Activated CD4-positive, alpha-beta T cell treated with anti-CD3 and anti-CD28 coated beads, Interleukin-2, amount 50 U/mL, for 24 hours (primary cell): ENCODE measurements around the gene EIF2S1.
A peak's percentile ranks its signal among the peaks of the same experiment; 100 is the strongest.
"Not testable (repeated sequence)": the region's sequence is repeated elsewhere in the genome, so short reads cannot be mapped to it uniquely, and the experiment has no call there.

Experiments
- DNase-seq, 2 donors: peaks; one replicate each; pipeline ENCODE4 v3.0.0-alpha.2; 2020; ENCODE audit warnings: low read depth in 1 of 2, low spot score in 1 of 2

EIF2S1 gene

DNA sequence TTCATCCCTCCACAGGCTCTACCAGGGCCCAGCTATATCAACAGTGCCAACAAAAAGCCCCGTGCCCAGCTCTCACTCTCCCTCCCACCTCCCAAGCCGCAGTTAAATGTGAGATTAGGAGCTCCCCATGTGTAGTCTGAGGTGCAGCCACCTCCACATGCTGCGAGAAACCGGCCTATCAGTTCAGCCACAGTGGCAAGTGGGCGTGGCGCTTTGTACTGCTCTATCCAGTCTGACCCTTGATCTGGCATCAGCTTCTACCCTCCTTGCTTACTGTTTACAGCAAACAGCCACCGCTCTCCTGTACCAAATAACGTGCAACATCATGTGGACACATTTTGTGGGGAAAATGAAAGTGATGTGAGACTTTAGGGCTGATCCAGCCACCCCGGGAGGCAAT lies 50.2 kb downstream of the EIF2S1 start:
- no peak for DNase-seq

DNA sequence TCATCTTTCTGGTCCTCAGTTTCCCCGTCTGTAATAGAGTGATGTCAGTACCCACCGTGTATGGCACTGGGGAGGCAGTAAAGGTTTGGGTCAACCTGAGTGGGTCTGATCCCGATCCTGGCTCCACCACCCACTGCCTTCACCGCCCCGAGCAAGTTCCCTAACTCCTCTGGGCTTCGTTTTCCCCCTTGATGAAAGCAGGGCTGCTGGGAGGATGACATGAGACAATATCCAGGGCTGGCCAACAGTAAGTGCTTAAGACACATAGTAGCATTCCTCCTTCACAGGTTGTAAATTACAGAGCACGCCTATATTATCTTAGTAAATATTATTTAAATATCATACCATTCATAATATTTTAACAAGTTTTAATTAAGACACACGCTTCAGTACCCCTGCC lies 51.2 kb downstream of the EIF2S1 start:
- no peak for DNase-seq

DNA sequence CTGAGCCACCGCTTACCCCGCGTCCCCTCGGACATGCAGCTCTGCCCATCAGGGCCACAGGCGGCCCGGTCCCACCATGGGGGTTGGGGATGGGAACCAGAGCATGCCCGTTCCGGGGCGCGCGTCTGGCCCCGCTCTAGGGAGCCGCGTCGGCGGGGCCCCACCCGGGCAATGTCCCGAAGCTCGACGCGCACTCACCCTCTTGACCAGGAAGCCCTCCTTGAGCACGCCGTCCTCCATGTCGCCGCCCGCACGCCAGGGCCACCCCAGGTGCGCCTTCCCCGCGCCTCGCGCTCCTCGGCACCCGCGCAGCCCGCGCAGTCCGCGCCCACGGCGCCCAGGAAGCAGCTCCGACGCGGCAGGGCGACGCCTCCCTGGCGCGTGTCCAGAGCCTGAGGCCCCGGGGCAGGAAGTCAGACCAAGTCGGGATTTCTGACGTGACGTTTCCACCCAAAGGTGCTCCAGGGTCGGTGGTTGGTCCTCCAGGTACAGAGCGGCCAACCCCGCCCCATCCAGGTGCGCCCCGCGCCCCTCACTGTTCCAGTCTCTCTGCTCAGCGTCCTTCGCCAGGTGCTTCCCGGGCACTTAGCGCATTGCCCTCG lies 51.8 kb downstream of the EIF2S1 start, which contains the start of gene PLEK2:
PLEK2 (minus strand) TSS at position 346 of the 602 bp plus-strand sequence; CDS start at position 240, 106 bp downstream.
- DNase-seq, result peak; percentile 6 to 13

DNA sequence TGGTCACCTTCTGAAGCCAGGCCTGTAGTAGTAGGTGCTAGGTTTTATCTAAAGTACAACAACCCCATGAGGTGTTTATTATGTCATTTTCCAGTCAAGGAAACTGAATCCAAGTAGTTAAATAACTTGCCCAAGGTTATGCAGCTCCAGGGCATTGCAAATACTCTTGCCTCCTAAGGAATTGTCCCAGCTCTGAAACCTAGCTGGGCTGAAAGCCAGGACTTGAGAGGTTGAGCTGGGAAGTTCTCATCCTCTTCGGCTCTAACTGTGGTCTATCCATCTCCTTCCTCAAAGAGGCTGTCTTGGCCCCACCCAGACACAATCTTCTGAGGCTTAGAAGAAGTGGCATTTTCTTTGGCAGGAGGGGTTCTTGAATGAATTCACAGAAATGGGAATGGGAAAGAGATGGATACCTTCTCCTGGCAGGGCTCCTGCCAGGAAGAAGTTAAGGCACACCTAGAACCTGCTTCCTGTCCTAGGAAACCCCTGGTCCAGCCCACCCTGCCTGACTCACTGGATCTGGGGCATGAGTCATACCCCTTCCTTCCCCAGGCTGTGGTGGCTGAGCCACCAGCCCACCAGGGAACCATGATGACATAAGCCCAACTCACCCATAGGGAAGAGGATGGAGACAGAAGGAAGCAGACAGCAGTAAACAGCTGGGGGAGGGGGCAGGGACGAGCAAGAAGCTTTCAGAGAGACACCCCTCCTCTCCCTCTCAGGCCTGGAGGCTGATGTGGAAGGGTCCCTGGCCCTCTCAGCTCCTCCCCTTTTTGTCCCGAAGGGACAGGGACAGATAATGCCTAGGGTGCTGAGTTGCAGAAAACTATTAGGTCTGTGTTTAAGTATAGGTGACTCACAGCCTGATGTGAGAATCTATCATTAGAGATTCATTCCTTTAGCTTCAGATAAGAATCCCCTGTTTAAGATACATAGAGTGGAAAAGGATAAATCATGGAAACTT lies 54.0 kb downstream of the EIF2S1 start:
- DNase-seq, result peak in 1 of 2 donors; percentile 20

DNA sequence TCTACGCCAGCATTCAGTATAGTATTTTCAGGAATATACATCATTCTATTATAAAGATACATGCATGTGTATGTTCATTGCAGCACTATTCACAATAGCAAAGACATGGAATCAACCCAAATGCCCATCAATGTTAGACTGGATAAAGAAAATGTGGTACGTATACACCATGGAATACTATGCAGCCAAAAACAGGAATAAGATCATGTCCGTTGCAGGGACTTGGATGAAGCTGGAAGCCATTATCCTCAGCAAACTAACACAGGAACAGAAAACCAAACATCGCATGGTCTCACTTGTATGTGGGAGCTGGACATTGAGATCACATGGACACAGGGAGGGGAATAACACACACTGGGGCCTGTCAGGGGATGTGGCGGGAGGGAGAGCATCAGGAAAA lies 55.5 kb downstream of the EIF2S1 start:
- not testable (repeated sequence) for DNase-seq

DNA sequence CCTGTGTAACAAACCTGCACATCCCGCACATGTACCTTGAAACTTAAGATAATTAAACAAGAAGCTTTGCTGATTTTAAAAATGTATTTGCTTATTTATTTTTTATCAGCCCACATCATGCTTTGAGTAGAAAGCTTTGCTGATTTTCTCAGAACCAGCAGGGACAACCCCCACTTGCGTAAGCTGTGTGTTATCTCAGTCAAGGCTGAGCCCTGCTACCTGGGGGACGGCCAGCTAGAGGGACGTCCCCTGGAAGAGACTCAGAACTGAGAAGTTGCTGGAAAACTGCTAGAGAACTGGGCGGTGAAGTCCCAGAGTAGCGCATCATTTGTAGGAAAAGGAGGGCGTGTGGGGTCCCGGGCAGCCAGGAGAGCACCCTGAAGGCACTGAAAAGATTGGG lies 56.0 kb downstream of the EIF2S1 start:
- no peak for DNase-seq

DNA sequence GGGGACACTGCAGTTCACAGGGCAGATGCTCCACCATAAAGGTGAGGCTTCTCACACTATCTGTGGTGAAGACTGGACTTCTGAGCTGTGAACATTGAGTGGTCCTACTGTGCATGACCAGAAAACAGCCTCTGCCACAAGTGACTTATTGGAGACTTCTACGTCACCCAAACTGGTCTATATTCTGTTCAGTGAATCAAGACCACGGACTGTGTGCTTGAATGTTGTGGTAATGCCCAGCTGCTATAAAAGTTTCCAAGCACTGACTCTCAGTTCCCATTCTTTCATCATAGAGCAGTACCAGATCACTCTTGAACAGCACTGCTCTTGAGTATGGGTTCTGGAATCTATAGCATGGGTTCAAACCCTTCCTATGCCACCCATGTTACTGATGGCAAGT lies 56.7 kb downstream of the EIF2S1 start:
- no peak for DNase-seq

DNA sequence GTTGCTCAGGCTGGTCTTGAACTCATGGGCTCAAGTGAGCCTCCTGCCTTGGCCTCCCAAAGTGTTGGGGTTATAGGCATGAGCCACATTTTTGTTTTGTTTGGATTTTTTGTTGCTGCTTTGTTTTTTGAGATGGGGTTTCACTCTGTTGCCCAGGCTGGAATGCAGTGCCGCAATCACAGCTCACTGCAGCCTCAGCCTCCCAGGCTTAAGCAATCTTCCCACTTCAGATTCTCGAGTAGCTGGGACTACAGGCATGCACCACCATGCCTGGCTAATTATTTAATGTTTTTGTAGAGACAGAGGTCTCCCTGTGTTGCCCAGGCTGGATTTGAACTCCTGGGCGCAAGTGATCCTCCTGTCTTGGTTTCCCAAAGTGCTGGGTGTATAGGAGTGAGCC lies 57.5 kb downstream of the EIF2S1 start:
- DNase-seq, result no peak

DNA sequence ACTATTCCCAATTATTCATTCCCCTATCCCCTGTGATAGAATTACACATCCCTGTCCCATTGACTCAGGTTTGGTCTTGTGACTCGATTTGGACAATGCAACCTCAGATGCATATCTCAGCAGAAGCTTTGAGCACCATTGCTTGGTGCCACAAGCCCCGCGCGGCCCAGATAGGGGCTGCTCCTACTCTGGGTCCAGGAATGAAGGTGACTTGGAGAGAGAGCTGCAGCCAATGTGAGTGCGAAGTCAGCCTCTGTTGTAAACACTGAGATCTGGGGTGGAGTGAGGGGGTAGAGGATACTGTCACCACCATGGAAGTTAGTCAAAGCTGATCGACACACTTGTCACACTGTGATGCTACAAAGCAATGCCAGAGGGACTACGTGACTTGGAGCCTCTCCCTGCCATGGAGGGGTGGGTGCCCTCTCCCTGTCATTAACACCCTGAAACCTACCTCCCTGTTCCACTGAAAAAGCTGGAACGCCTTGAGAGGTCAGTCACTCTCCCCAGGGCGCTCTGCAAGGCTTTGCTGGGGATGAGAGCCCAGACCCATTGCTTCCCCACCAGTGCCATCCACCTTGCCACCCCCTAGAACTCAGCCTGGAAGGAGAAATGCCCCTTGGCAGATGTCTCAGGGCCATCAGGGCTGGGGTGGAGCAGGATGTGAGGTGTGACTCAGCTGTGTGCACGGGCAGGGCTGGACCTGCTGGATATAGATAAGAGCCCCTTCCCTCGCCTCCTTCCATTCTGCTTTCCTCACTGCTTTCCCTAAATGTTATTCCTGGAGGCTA lies 58.5 kb downstream of the EIF2S1 start:
- DNase-seq, result no peak

DNA sequence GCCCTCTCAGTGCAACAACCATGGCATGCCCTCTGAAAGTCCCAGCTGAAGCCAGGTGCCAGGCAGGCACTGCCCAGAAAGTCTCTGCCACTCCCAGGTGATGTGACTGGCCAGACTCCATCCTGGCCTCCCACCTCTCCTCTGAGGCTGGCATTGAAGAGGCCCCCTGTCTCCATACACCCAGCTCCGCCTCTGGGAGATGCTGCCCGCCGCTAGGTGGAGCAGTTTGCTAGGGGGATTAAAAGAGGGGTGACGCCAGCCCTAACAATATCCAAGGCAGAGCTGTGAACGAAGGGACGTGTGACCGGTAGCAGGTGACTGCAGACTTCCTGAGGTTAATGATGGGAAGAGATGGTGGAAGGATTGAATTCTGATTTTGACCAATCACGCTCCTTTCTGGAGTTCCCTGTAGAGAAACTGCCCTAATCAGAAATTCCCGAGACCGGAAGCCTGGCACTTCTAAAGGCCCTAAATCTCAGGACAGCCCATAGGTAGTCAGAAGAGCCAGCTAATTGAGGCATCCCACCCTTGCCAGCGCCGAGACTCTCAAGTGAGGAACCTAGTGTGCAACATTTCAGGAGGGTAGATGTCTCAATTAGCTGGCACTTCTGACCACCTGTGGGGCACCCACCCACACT lies 60.1 kb downstream of the EIF2S1 start:
- no peak for DNase-seq

DNA sequence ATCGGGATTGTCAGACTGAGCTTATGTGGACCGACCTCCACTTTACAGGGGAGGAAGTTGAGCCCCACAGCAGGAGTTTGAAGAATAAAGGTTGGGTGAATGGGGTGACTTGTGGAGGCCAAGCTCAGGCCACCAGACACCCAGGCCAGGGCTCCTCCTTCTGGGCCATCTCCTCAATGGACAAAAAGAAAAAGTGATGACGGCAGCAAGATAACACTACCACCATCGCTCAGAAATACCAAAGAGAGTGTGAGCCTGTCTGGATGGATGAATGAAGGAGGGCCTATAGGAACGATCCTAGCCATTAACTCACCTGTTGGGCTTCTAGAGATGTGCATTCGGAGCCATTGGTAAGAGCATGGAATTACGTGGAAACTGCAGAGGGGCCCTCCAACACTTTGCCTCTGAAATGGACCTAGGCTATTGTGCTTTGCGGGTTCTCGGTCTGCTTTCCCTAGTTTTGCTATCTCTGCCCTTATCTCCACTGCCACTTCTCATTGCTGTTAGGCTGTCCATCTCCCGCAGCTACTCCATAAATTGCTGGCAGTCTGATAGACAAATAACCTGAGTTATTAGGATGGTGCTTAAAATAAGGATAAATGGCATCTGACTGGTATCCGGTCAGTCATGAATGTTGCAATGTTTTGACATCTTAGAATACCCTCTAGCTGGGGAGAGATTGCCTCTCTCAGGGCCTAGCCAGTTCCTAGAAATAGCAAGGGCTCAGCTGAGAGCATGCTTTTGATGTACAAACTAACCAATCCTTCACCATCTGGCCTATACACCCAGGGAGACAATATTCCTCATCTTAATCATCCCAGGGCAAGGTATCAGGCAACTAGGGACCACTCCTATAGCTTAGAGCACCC lies 61.5 kb downstream of the EIF2S1 start:
- no peak for DNase-seq

DNA sequence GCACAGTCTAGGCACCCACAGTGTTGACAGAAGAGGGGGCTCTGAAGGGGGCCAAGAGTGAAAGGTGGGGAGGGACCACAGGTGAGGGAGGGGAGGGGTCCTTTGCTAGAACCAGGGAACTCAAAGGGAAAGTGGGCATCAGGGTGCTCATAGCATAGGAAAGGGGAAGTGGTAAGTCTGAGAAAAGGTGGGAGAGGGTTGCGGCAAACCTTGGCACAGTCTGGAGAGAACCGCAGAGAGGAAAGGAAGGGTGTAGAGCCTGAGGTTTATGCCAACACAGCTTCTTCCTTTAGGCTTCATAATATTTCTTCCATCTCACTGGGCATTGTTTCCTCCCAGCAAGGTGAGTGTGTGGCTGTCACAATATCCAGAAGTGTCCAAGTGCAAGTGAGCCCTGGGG lies 63.3 kb downstream of the EIF2S1 start:
- DNase-seq, result no peak

DNA sequence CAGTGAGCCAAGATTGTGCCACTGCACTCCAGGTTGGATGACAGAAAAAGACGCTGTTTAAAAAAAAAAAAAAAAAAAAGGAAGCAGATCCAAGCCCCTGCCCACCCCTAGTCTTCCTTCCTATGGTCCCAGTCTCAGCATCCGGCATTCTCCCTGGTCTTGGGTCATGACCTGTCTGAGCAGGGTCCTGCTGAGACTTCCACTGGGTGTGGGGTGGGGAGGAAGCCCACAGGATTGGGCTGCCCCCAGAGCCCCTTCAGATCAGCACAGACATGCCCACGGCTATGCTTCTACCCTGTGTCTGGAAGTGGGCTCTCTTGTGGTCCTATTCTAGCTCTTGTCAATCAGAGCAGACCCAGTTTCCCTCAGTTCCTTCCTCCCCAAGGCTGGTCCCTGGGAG lies 64.4 kb downstream of the EIF2S1 start:
- DNase-seq, result no peak

DNA sequence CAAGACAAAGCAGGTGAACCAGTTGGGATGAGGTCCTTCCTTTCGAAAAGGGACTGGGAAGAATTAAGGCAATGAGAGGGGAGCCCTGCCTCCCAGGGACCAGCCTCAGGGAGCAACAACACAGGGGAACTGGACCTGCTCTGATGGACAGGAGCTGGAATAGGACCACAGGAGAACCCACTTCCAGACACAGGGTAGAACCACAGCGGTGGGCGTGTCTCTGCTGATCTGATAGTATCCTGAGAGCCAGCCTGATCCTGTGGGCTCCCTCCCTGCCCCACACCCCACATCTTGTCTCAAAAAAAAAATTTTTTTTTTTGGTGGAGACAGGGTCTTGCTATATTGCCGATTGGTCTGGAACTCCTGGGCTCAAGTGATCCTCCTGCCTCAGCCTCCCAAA lies 65.5 kb downstream of the EIF2S1 start:
- no peak for DNase-seq

DNA sequence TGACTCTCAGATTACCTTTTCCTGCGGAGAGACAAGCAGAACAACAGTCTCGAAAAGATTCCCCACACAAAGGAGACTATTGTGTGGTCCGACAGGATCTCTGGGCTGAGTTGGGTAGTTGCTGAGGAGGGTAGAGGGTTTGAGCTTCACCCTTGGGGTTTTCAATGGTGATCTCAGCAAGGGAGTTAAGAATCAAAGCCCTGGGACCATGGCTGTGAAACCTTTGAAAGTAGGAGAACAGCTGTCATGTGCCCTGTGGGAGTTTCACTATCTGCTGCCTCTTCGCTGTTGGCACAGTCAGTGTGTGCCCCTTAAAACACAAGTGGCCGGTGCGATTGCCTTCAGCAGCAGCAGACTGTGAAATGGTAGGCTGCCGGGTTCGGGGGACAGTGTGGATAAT lies 66.0 kb downstream of the EIF2S1 start:
- no peak for DNase-seq

DNA sequence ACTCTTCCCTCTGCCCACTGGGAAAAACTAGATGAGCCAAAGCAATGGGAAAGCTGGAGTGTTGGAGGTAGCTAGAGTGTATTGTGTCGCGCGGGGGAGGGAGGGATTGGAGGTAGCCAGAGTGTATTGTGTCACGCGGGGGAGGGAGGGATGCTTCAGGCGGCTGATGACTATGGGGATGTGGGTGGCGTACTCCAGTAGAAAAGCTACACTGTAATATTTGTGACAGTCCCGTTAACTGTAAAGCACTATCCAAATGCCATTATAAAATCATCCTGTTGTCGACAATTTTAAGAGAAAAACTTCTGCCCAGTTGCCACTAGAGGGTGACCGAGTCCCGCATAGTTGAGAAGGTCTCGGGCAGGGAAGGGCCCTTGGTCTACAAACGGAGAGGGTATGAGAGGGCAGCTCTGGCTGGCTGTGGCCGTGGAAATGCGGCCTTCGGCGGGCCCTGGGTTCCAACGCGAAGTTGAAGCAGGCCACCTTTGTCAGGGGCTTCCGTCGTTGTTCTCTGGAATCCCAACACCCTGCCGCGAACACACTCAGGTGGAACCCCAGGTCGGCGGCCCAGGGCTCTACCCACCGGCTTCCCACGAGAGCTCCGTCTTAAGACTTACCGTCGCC lies 67.0 kb downstream of the EIF2S1 start:
- peak in 1 of 2 donors; percentile 64 for DNase-seq

DNA sequence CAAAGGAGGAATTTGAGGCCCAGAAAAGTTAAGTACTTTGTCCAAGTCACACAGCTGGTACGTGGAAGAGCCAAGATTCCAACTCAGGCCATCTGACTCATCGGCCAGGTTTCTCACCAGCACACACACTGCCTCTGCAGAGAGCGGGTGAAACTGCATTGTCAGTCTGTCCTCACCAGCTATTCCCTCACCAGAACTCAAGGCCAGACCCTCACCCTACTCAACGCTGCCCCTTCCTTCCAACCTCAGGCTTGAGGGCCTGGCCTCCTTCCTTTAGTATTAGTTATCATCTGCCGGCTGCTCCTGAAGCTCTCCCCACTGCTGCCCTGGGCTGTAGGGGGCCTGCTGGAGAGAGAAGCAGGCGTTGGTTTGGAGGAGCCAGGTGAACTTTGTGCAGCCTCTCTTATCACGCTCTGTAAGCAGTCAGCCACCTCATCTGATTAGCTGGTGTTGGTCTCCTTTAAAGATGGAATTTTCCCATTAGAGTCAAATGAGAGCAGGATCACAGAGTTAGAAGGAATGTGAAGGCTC lies 68.4 kb downstream of the EIF2S1 start:
- no peak for DNase-seq

DNA sequence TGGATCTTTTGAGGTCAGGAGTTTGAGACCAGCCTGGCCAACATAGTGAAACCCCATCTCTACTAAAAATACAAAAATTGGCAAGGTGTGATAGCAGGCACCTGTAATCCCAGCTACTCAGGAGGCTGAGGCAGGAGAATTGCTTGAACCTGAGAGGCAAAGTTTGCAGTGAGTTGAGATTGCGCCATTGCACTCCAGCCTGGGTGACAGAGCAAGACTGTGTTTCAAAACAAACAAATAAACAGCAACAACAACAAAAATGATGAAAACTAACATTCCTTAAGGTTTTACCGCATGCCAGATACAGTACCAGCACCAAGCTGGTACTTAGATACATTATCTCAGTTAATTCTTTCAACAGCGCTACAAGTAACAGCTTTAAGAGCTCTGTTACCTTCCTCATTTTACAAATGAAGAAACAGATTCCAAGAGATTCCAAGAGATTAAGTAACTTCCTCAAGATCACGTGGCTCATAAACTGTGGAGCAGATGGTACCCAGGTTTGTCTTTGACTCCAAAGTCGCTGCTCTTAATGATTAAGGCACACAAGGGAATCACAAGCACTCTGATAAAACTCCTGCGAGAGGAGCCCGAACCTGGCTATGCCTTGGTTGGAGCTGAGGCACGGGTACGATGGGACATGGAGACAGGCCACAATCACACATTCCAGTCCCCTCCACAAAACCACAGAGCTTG lies 69.5 kb downstream of the EIF2S1 start:
- no peak for DNase-seq

DNA sequence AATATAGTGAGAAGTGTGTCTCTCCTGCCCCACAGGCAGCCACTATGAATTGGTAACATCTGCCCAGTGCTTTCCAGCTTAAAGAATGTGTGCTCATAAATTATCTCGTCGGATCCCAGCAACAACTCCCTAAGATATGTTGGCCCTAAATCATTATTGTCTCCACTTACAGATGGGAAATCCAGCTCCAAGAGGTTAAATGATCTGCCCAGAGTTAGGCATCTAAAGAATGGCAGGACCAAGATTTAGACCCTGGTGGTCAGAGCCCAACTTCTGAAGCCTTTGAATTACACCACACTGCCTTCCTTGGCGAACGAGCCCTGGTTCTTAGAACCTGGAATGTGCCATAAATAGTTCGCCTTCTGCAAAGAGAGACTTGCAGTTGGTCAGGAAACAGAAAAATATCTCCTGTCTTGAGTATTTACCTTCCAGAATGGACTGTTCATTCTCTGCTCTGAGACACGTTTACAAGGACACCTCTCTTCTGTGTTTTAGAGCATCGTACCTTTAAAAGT lies 72.0 kb downstream of the EIF2S1 start:
- DNase-seq, result no peak
